Body of pancreas (tissue), 4 donors: ENCODE results near the gene LRRC37A2.
"Not testable (repeated sequence)": the region's sequence is repeated elsewhere in the genome, so short reads cannot be mapped to it uniquely, and the experiment has no call there.

Source experiments
- CTCF ChIP-seq, 7 experiments: fragments of 450-650 bp in 4 of 7; fragments of 200-600 bp in 3 of 7; sonication (generic) in 3 of 7; IDR thresholded peaks; one replicate each; pipeline ENCODE4 v1.5.1; 2016 to 2019; ENCODE audit warnings: antibody characterized with exemption in 7 of 7
- POLR2A ChIP-seq, 3 donors: fragments of 450-650 bp; IDR thresholded peaks; one replicate each; pipeline ENCODE4 v1.6.1; 2016; ENCODE audit warnings: antibody characterized with exemption in 3 of 3, mild to moderate bottlenecking in 2 of 3

- TF ChIP-seq POLR2A, CTCF (IDR thresholded peaks at IDR 0.05): not testable (repeated sequence)
These were observed 67.8 kb downstream of the LRRC37A2 start for GRCh38 chr17:46580082-46580481.
